LHCN-M2 (cell line): ENCODE results near the gene MKKS. TPM values are rescaled to one million over a fixed set of nuclear protein-coding genes. Genes with fewer than 3 reads are reported as not detected.
"Not testable (repeated sequence)": the region's sequence is repeated elsewhere in the genome, so short reads cannot be mapped to it uniquely, and the experiment has no call there.

Source experiments
- DNase-seq: peaks from one replicate; pipeline ENCODE4 v3.0.0-alpha.2; 2012; ENCODE audit warnings: low read depth
- total RNA-seq: library from RNA; depleted of rRNA; stranded (reverse); fragments of >200 nt; gene quantifications from 2 replicates; pipeline ENCODE4 v1.2.3, GENCODE V29; 2014

The MKKS gene
- total RNA-seq, 1 experiment from 2014 or later, result 12.6 TPM

- no peak for DNase-seq
Observed at GRCh38 chr20:10449270-10449669, 15.2 kb upstream of the MKKS start.

GRCh38 chr20:10448270-10449156 lies 14.5 kb upstream of the MKKS start:
- peak; percentile 33 for DNase-seq

- DNase-seq, result peak; percentile 90
Observed at GRCh38 chr20:10447028-10447427, 13.0 kb upstream of the MKKS start.

- DNase-seq, result no peak
Observed at GRCh38 chr20:10445758-10446157, 11.7 kb upstream of the MKKS start.

GRCh38 chr20:10443936-10444335 lies 9.9 kb upstream of the MKKS start:
- no peak for DNase-seq

GRCh38 chr20:10438217-10438616 lies 4.2 kb upstream of the MKKS start:
- DNase-seq, result no peak

GRCh38 chr20:10436053-10436699 lies 2.2 kb upstream of the MKKS start:
- DNase-seq, result no peak

GRCh38 chr20:10434832-10435812 lies 1.1 kb upstream of the MKKS start, which contains the start of gene SLX4IP:
TSS of gene SLX4IP (plus strand) at chr20:10435305. CDS start at chr20:10458205, 22,900 bp downstream.
- DNase-seq, result peak; percentile 97

GRCh38 chr20:10434467-10434831 lies 427 bp upstream of the MKKS start:
- DNase-seq, result peak; percentile 99

GRCh38 chr20:10433014-10433622 lies 904 bp downstream of the MKKS start:
- no peak for DNase-seq

- DNase-seq, result no peak
Observed at GRCh38 chr20:10432079-10432478, 1.9 kb downstream of the MKKS start.

- DNase-seq, result no peak
Observed at GRCh38 chr20:10430704-10431103, 3.3 kb downstream of the MKKS start.

GRCh38 chr20:10430000-10430466 lies 4.0 kb downstream of the MKKS start:
- peak; percentile 67 for DNase-seq

GRCh38 chr20:10429443-10429981 lies 4.5 kb downstream of the MKKS start:
- DNase-seq, result no peak

- DNase-seq, result no peak
Observed at GRCh38 chr20:10428008-10428407, 6.0 kb downstream of the MKKS start.

- peak; percentile 64 for DNase-seq
Observed at GRCh38 chr20:10427060-10427692, 6.8 kb downstream of the MKKS start.

GRCh38 chr20:10423735-10424134 lies 10.3 kb downstream of the MKKS start:
- no peak for DNase-seq

GRCh38 chr20:10419550-10420133 lies 14.4 kb downstream of the MKKS start:
- no peak for DNase-seq

GRCh38 chr20:10417218-10417617 lies 16.8 kb downstream of the MKKS start:
- not testable (repeated sequence) for DNase-seq
